ENCODE data around the gene CNKSR2. TPM values are rescaled to one million over a fixed set of nuclear protein-coding genes. Genes with fewer than 3 reads are reported as not detected.
"Not testable (repeated sequence)": the region's sequence is repeated elsewhere in the genome, so short reads cannot be mapped to it uniquely, and the experiment has no call there.

CNKSR2 gene
- total RNA-seq, 1 donor from 2014 or later, result 0.96 TPM

GRCh38 chrX:21438792-21439191 is 64.6 kb downstream of the CNKSR2 start:
- no peak for DNase-seq (ENCODE audit: low read depth)

GRCh38 chrX:21440911-21441310 is 66.7 kb downstream of the CNKSR2 start:
- no peak for DNase-seq (ENCODE audit: low read depth)

DNA sequence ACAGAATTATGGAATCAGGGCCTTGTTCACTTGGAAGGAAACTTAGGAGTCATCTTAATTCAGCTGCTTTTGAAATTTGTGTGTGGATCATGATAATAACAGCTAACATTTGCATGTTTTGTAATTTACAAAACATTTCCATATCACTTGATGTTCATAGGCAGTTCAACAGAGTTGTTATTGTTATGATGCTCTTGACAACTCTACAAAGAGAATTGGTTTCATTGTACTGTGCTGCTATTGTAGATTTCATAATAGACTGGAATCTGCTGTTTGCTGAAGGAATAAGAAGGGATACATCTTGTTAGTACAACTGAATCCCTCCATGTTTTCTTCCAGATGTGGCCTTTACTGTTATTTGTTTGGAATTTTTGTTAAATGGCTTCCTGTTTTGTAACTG is 83.5 kb downstream of the CNKSR2 start:
- no peak for DNase-seq (ENCODE audit: low read depth)

- DNase-seq (ENCODE audit: low read depth), result no peak
Measured at GRCh38 chrX:21469071-21469470, 94.9 kb downstream of the CNKSR2 start.

- DNase-seq (ENCODE audit: low read depth), result no peak
Measured at GRCh38 chrX:21476909-21477308, 102.7 kb downstream of the CNKSR2 start.

DNA sequence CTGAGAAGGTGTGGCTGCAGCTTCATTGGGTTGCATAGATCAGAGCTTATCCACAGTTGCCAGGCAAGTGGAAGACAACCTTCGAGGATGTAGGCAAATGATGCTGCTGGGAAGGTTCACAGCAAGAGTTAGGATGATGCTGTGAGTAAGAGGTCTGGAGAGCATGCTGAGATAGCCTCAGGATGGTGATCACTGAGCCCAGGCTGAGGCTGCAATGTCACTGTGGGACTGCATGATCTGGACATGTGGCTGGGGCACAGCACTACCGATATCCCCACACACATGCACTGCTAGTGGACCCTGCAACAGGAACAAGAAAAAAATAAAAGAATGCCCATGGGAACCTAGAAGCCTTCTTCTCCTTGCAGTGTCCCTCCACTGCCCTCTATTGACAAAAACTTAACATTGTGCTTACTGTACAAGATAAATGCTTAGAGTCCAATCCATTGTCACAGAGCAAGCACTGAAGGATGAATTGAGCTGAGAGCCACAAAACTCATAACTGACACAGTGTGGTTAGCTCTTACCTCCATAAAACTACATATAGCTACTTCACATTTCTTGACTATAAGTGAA is 105.6 kb downstream of the CNKSR2 start:
- peak; percentile 57 for DNase-seq (ENCODE audit: low read depth)

DNA sequence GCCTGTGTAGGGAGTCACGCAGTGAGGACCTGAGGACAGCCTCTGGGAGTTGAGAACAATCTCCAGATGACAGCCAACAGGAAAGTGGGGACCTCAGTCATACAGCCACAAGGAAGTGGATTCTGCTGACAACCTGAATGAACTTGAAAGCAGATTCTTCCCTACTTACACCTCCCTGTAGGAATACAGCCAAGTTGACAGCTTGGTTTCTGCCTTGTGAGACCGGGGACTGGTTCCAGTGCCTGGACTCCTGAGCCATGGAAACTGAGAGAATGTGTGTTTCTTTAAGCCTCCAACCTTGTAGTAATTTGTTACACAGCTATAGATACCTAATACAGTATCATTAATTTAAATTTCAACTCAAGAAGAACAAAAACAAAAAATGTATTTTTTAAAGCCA is 107.5 kb downstream of the CNKSR2 start:
- no peak for DNase-seq (ENCODE audit: low read depth)

GRCh38 chrX:21484051-21484450 is 109.8 kb downstream of the CNKSR2 start:
- DNase-seq (ENCODE audit: low read depth), result not testable (repeated sequence)

DNA sequence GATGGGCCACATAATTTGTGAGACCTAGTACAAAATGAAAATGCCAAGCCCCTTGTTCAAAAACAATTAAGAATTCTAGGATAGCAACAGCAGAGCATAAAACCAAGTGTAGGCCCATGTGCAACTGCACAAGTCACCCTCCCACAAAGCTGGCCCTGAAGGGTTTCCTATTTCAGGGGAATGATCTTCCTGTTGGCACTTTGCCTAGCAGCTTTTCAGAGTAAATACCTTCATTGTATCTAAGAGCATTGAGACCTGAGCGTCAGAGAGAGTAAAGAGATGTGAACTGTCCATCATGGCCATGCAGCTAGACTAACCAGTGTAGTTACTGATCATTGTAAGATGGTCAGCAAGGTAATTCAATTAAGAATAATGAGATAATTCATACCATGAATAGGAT is 113.6 kb downstream of the CNKSR2 start:
- no peak for DNase-seq (ENCODE audit: low read depth)

GRCh38 chrX:21490341-21490740 is 116.1 kb downstream of the CNKSR2 start:
- no peak for DNase-seq (ENCODE audit: low read depth)

DNA sequence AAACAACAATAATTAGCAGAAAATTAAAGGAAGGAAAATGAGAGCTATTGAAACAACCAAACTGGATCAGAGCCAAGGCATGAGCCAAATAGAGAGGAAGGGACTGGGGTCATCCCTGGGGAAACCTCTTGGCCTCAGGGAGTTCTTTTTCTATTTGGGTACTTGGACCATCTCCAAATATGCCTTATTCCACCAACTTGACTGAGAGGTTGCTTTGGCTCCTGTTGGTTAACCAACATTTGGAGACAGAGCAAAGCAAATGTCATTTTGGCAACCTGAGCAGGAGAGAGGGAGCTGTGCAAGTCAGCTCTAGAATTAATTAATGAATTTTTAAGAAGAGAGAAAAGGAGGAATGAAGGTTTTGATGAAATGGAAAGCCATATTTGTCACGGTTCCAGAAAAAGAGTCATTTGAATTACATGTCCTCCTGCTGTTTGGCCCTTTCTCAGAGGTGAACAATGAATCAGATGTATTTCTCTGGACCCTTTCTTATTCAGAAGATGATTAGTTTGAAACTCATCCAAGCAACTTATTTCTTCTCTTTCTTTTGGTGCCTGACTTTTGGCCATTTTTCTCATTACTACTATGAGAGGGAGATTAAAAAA is 119.1 kb downstream of the CNKSR2 start:
- no peak for DNase-seq (ENCODE audit: low read depth)

GRCh38 chrX:21503593-21503992 is 129.4 kb downstream of the CNKSR2 start:
- no peak for DNase-seq (ENCODE audit: low read depth)

GRCh38 chrX:21509912-21510311 is 135.7 kb downstream of the CNKSR2 start:
- DNase-seq (ENCODE audit: low read depth), result no peak

- DNase-seq (ENCODE audit: low read depth), result no peak
Measured at GRCh38 chrX:21524008-21524407, 149.8 kb downstream of the CNKSR2 start.

- DNase-seq (ENCODE audit: low read depth), result no peak
Measured at GRCh38 chrX:21528076-21528475, 153.9 kb downstream of the CNKSR2 start.

DNA sequence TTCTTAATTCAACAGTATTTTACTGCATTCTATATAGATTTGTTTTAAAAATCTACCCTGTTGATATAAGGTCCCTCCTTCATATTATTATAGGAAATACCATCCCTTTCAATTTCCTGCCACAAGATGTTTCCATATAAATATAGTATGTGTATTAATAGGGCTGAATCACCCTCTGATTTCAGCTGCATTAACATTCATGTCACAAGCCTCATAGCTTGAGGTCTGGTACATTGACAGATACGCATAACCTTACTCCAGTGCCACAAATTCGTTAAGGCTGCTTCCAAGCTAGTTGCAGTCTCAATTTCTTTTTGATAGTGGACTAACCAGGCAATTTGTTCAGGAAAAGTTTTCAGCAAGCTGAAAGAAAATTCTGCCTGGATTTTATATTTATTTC is 155.6 kb downstream of the CNKSR2 start:
- peak; percentile 2 for DNase-seq (ENCODE audit: low read depth)

- DNase-seq (ENCODE audit: low read depth), result not testable (repeated sequence)
Measured at GRCh38 chrX:21544642-21545041, 170.4 kb downstream of the CNKSR2 start.

GRCh38 chrX:21559417-21559816 is 185.2 kb downstream of the CNKSR2 start:
- no peak for DNase-seq (ENCODE audit: low read depth)

GRCh38 chrX:21565025-21565424 is 190.8 kb downstream of the CNKSR2 start:
- DNase-seq (ENCODE audit: low read depth), result no peak

DNA sequence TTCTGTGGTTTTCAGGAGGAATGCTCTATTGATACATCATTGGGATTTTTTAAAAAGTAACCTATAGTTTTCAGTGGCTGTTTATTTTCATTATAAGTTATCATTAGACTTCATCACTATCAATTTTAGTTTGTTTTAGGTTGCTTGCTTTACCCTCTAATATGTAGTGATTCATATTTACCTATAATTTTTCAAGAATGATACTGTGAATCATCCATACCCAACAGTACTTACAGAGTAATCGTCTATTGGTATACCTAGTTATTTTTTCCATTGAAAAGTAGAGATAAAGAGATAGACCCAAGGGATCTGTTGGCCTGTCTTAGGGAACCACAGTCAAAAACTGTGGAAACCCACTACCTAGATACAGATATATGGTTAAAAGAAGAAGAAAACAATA is 200.6 kb downstream of the CNKSR2 start:
- no peak for DNase-seq (ENCODE audit: low read depth)

GRCh38 chrX:21581479-21581878 is 207.3 kb downstream of the CNKSR2 start:
- no peak for DNase-seq (ENCODE audit: low read depth)

DNA sequence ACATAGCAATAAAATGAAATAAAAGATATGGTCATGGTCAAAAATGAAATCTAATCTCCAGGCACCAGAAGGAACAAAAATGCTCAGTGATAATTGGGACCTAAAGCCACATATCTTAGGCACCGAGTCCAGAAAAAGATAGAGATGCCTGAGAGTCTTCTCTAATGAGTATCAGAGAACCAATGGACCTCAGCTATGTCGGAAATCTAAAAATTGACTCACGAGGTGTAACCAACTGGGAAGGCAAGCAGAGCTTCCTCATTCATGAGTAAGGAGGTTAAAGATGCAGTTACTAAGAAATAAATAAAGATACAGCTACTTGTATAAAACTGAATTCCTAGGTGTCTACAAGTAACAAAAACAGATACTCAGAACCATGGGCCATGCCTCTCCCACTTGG is 211.8 kb downstream of the CNKSR2 start:
- peak; percentile 2 for DNase-seq (ENCODE audit: low read depth)

DNA sequence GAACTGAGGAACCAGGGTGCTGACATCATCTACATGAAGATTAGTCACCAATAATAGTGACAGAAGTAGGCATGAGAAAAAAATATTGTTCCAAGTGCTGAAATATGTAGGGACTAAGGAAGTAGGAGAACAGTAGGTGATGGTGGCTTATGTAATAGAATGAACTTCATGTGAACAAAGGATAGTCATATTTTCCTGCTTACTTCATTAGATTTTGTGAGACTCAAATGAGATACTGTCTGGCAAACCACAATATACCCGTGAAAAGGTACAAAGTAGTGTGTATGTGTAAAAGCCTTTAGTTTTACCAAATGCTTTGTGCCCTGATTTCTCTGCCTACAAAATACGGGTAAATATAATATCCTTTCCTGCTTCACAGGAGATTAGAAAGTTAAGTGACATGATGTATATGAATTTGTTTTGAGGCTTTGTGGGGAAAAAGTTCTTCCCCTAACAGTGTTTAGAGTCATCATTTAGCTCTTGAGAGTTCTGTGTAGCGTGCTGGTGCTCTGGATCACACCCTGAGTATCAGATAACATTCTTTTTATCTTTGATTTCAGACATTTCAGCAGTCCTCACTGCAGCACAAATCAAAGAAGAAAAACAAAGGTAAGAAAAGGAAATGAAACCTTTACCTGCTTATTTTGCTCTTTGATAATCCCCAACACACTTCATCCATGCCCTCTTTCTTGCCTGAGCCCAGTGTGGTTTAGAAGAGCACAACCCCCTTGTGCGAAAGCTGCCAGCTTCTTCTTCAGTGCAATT is 216.0 kb downstream of the CNKSR2 start:
- no peak for DNase-seq (ENCODE audit: low read depth)
